ENCODE data around the gene CNTN5.

DNA sequence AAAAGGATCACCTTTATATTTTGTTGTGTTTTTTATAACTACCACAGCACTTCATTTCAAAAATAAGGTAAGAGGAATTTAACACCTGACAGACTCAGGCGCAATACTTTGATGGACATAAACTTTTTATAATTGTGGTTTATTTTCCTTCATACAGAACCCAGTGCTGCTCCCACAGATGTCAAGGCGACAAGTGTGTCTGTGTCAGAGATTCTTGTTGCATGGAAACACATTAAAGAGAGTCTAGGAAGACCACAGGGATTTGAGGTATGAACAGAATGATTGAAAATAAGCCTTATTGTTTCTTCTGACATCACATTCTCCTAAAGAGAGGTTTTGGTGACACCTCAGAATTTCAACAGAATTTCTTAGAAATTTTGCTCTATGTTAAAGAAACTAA, 1287.5 kb downstream of the CNTN5 start:
- TF ChIP-seq, protein P1, sequence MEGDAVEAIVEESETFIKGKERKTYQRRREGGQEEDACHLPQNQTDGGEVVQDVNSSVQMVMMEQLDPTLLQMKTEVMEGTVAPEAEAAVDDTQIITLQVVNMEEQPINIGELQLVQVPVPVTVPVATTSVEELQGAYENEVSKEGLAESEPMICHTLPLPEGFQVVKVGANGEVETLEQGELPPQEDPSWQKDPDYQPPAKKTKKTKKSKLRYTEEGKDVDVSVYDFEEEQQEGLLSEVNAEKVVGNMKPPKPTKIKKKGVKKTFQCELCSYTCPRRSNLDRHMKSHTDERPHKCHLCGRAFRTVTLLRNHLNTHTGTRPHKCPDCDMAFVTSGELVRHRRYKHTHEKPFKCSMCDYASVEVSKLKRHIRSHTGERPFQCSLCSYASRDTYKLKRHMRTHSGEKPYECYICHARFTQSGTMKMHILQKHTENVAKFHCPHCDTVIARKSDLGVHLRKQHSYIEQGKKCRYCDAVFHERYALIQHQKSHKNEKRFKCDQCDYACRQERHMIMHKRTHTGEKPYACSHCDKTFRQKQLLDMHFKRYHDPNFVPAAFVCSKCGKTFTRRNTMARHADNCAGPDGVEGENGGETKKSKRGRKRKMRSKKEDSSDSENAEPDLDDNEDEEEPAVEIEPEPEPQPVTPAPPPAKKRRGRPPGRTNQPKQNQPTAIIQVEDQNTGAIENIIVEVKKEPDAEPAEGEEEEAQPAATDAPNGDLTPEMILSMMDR (IDR thresholded peaks at IDR 0.05; ENCODE audit: poor library complexity): no peak
- TF ChIP-seq EZH2 (IDR thresholded peaks at IDR 0.05; ENCODE audit: borderline replicate concordance): no peak

Data from hepatocyte (in vitro differentiated cells).